CD4-positive, alpha-beta T cell treated with Interleukin-1 beta for 1 hour (primary cell): ENCODE results near the gene DUOX2.
A peak's percentile ranks its signal among the peaks of the same experiment; 100 is the strongest.
"Not testable (repeated sequence)": the region's sequence is repeated elsewhere in the genome, so short reads cannot be mapped to it uniquely, and the experiment has no call there.

Source experiments
- DNase-seq, 2 donors: peaks; one replicate each; pipeline ENCODE4 v3.0.0-alpha.2; 2020 to 2022

DUOX2 gene

GRCh38 chr15:45138814-45139765, 25.1 kb upstream of the DUOX2 start:
- no peak for DNase-seq

DNA sequence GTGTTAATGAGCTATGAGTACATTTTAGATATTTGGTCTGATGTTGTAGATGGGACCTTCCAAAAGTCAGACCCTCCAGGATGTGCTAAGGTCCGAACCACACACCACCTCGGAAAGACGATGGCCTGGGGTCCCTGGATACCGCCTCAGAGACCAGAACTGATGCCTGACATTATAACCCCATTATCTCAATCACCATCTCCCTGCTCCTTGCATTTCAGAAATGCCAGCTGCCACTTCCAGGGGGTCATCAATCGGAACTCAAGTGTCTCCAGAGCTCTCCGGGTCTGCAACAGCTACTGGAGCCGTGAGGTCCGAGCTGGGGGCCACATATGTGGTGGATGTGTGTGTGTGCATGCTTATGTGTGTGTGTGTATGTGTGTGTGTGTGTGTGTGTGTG, 23.7 kb upstream of the DUOX2 start:
- DNase-seq = no peak

DNA sequence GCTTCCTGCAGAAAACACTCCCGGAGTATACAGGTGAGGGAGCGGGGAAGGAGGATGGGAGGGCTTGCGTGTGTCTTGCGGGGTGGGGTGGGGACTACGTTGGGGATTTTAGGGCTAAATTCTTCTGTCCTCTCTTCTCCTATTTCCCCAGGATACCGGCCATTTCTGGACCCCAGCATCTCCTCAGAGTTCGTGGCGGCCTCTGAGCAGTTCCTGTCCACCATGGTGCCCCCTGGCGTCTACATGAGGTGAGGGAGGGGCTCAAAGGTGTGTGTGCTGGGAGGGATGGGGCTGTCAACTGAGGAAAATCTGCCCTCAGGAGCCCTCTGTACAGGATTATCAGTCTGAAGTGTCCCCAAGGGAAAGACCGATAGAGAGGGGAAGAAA, 22.4 kb upstream of the DUOX2 start:
- no peak for DNase-seq

DNA sequence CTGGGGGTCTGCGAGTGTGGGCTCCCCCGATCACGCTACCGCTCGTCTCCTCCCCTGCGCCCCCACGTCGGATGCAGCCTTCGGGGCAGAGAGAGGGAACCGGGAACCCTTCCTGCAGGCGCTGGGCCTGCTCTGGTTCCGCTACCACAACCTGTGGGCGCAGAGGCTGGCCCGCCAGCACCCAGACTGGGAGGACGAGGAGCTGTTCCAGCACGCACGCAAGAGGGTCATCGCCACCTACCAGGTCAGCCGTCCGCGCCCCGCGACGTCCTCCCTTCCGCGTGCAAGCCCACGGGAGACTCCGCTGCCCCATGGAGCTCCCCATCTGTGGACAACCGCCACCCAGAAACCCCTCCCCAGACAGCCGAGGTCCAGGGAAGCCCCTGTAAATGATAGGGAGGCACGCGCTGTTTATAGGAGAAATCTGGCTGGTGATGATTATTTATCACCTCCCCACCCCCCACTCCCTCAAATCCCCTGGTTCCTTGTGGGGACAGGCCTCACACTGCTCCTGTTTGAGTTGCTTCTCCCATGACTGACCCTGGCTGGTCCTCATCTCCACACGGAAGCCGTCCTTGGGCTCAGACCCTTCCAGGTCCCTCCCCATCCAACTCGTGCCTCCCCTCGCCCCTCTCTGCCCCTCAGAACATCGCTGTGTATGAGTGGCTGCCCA, 21.9 kb upstream of the DUOX2 start:
- DNase-seq = not testable (repeated sequence)

GRCh38 chr15:45134682-45135604, 21.0 kb upstream of the DUOX2 start:
- DNase-seq = peak in 1 of 2 donors; percentile 16

DNA sequence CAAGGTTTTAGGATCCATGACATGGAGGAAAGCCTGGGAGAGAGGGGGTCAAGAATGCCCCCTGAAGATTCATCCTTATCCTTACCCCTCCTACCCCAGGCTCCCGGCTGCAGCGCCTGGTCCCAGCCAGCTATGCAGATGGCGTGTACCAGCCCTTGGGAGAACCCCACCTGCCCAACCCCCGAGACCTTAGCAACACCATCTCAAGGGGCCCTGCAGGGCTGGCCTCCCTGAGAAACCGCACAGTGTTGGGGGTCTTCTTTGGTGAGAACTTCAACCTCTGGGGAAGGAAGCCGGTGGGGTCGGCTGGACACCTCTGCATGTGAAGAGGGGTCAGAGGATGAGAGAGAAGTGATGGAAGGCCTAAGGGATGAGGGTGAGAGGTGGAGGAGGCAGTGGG, 20.1 kb upstream of the DUOX2 start:
- DNase-seq = no peak

- DNase-seq = no peak
These were observed 19.6 kb upstream of the DUOX2 start for GRCh38 chr15:45133561-45133920.

GRCh38 chr15:45132844-45133560, 19.0 kb upstream of the DUOX2 start:
- no peak for DNase-seq

- no peak for DNase-seq
These were observed 17.5 kb upstream of the DUOX2 start for GRCh38 chr15:45131510-45131909.

- DNase-seq = no peak
These were observed 16.5 kb upstream of the DUOX2 start for GRCh38 chr15:45130291-45131000.

DNA sequence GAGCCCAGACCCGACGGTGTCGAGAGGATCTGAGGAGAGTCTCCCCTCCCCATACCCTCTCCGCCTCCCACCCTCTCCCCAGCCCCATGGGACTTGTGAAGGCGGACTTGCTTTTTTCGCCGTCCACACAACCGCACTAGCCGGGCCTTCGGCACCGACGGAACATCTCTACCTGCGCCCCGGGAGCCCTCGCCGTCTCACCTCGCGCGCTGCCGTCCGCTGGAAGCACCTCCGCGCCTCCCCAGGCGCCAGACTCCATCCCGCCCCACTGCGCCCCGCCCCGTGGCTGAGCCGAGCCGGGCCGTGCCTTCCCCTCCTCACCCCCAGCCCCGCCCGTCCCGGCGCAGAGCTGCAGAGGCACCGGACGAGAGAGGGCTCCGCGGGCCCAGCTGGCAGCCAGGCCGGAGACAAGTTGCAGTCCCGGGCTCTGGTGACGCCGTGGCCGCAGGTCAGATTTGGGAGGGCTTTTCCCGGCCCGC, 15.7 kb upstream of the DUOX2 start, which contains the start of the genes DUOX1 and DUOXA1:
Gene DUOX1, plus strand, starts transcription at position 344 of the 479 bp plus-strand sequence. CDS start 1,973 bp downstream, outside the sequence.
Gene DUOXA1, minus strand, starts transcription at position 229 of the 479 bp plus-strand sequence. CDS start 6,865 bp downstream, outside the sequence.
- peak in 1 of 2 donors; percentile 8 for DNase-seq

GRCh38 chr15:45128971-45129639, 15.1 kb upstream of the DUOX2 start:
- DNase-seq = no peak

- DNase-seq = peak; percentile 41 to 61
These were observed 12.7 kb upstream of the DUOX2 start for GRCh38 chr15:45126535-45127158.

DNA sequence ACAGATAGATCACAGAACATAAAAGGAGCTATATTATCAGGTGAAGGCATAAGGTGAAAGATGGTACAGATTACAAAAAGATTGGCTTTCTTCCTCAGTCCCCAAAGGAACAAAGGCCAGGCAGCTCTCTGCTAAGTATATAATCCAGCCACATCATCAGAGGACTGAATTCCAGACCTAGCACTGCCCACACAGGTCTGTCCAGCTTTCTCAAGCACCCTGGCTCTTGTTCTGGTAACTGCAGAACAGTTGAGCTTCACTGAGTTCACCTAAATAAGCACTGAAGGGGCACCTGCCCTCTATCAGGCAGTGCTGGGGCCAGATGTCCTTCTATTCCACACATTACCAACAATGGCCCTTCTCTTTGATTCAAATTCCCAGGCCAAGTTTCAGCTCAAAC, 9.4 kb upstream of the DUOX2 start:
- no peak for DNase-seq

GRCh38 chr15:45122719-45123118, 8.7 kb upstream of the DUOX2 start:
- no peak for DNase-seq

DNA sequence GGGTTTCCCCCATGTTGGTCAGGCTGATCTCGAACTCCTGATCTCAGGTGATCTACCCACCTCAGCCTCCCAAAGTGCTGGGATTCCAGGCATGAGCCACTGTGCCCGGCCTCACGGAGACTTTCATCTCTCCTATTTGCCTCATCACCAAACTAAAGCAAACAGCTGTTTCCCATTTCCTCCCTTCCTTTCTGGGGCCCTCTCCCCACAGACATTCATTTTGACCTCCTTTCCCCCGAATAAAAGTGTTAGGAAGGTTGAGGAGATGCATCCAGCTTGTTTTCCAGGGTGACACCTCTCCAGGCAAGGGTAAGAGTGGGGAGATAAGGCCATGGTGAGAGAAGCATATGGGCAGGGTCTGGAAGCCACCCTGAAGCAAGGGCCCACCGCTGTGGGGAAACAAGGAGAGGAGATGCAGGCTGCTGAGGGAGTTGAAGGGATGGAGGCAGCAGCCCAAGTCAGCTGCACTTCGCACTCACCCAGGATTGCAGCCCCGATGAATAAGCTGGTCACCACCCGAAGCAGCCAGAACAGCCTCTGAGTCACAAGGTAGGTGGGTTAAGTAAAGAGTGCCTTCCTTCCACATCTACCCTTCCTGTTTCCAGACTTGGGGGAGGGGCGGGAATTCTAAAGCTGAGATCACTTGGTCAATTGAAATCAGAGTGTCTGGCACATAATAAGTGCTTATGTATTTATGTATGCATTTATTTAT, 7.9 kb upstream of the DUOX2 start:
- no peak for DNase-seq

- DNase-seq = no peak
These were observed 7.0 kb upstream of the DUOX2 start for GRCh38 chr15:45121020-45121419.

- DNase-seq = no peak
These were observed 6.4 kb upstream of the DUOX2 start for GRCh38 chr15:45120081-45120972.
